Upper lobe of left lung (tissue), 6 donors: ENCODE measurements around the gene SCN5A. TPM values are rescaled to one million over a fixed set of nuclear protein-coding genes. Genes with fewer than 3 reads are reported as not detected.

Experiments used
- ATAC-seq, 2 donors: fragments of 200-7000 bp; cut with Tn5 transposase; one replicate each; pipeline ENCODE4 v1.9.1; 2022; ENCODE audit warnings: mild to moderate bottlenecking in 2 of 2, moderate library complexity in 2 of 2; ENCODE audit not compliant: low FRiP score in 2 of 2
- DNase-seq, 2 donors: peaks; one replicate each; pipeline ENCODE4 v3.0.0-alpha.2; 2019 to 2020
- H3K27ac ChIP-seq, 4 donors: fragments of 200-600 bp; sonication (generic); one replicate each; pipeline ENCODE4 v1.5.1; 2016 to 2019
- H3K27me3 ChIP-seq, 4 donors: fragments of 200-600 bp; sonication (generic); one replicate each; pipeline ENCODE4 v1.5.1; 2017 to 2019
- H3K36me3 ChIP-seq, 4 donors: fragments of 200-600 bp; sonication (generic); one replicate each; pipeline ENCODE4 v1.5.1; 2016 to 2019
- H3K4me1 ChIP-seq, 4 donors: fragments of 200-600 bp; sonication (generic); one replicate each; pipeline ENCODE4 v1.5.1; 2018 to 2019
- H3K4me3 ChIP-seq, 4 donors: fragments of 200-600 bp; sonication (generic); one replicate each; pipeline ENCODE4 v1.5.1; 2017 to 2019; ENCODE audit warnings: mild to moderate bottlenecking in 2 of 4, moderate library complexity in 1 of 4
- H3K9me3 ChIP-seq, 4 donors: fragments of 200-600 bp; sonication (generic); one replicate each; pipeline ENCODE4 v1.5.1; 2018 to 2019
- EP300 ChIP-seq, 4 donors: sonication (generic); formaldehyde crosslinking; IDR thresholded peaks; one replicate each; pipeline ENCODE4 v1.5.1; 2017; ENCODE audit warnings: antibody characterized with exemption in 4 of 4, control low read depth in 2 of 4
- POLR2A ChIP-seq, 4 donors: fragments of 450-650 bp; IDR thresholded peaks; one replicate each; pipeline ENCODE4 v1.5.1; 2016 to 2017; ENCODE audit warnings: antibody characterized with exemption in 4 of 4, mild to moderate bottlenecking in 2 of 4
- POLR2AphosphoS5 ChIP-seq, 2 donors: sonication (generic); formaldehyde crosslinking; IDR thresholded peaks; one replicate each; pipeline ENCODE4 v1.5.1; 2017; ENCODE audit warnings: antibody characterized with exemption in 2 of 2
- WGBS, 2 donors: methylation state at CpG; one replicate each; pipeline ENCODE4 v1.1.5; 2017 to 2018; 5-methylcytosine and 5-hydroxymethylcytosine counted together
- total RNA-seq, 6 donors: library from RNA; depleted of rRNA in 4 of 6; stranded (reverse); fragments of >200 nt in 4 of 6; gene quantifications; one replicate each; pipeline versions ENCODE4 v1.1.0 to v1.2.1, GENCODE V29; 2016 to 2021
- TF ChIP-seq, protein P1 (sequence below), 6 experiments: fragments of 450-650 bp in 4 of 6; fragments of 200-600 bp in 2 of 6; sonication (generic) in 2 of 6; IDR thresholded peaks; one replicate each; pipeline ENCODE4 v1.5.1; 2016 to 2019; ENCODE audit warnings: antibody characterized with exemption in 6 of 6
- donor health status: DM: no; HTN: no; CAD: no; lungs with moderate emphysema.
- donor health status: DM: no; HTN: yes; CAD: no; lungs with severe emphysema.

The SCN5A gene
- total RNA-seq, 6 donors from 2014 or later, result under 0.01 to 0.30 (median 0.10) TPM; not detected in 1

DNA sequence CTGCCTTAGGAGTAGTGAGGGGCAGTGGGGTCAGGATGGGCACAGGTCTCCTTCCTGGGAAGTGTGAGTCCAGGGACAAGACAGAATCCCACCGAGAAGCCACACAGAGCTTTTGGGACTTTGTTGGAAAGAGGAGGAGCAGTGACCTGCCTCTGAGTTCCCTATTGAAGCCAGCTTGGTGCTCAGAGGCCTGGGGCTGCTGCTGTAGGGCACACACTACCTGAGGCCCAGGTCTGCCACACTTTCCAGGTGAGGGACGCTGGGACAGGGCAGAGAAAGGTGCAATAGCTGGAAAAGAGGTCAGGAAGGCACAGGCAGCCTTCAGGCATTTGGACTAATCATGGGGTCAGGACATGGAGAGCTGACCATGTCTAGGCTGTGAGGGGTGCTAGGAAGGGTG lies 67.7 kb downstream of the SCN5A start:
- TF ChIP-seq EP300 (IDR thresholded peaks at IDR 0.05) (no peak), POLR2A (IDR thresholded peaks at IDR 0.05) (no peak), POLR2AphosphoS5 (IDR thresholded peaks at IDR 0.05) (no peak)
- TF ChIP-seq, protein P1, sequence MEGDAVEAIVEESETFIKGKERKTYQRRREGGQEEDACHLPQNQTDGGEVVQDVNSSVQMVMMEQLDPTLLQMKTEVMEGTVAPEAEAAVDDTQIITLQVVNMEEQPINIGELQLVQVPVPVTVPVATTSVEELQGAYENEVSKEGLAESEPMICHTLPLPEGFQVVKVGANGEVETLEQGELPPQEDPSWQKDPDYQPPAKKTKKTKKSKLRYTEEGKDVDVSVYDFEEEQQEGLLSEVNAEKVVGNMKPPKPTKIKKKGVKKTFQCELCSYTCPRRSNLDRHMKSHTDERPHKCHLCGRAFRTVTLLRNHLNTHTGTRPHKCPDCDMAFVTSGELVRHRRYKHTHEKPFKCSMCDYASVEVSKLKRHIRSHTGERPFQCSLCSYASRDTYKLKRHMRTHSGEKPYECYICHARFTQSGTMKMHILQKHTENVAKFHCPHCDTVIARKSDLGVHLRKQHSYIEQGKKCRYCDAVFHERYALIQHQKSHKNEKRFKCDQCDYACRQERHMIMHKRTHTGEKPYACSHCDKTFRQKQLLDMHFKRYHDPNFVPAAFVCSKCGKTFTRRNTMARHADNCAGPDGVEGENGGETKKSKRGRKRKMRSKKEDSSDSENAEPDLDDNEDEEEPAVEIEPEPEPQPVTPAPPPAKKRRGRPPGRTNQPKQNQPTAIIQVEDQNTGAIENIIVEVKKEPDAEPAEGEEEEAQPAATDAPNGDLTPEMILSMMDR (IDR thresholded peaks at IDR 0.05), result no peak
- ATAC-seq (no peak), DNase-seq (peak in 1 of 2 donors; percentile 15)
- Histone ChIP-seq H3K27me3 (no peaks in the 10 kb centered on the region), H3K4me1 (no peaks in the 10 kb centered on the region), H3K36me3 (no peaks in the 10 kb centered on the region), H3K27ac (no peak overlapping the region), H3K9me3 (no peaks in the 10 kb centered on the region), H3K4me3 (no peak overlapping the region)
- 80 to 90% methylated on average over 1 to 2 of the region's 2 CpGs for WGBS, 2 donors

DNA sequence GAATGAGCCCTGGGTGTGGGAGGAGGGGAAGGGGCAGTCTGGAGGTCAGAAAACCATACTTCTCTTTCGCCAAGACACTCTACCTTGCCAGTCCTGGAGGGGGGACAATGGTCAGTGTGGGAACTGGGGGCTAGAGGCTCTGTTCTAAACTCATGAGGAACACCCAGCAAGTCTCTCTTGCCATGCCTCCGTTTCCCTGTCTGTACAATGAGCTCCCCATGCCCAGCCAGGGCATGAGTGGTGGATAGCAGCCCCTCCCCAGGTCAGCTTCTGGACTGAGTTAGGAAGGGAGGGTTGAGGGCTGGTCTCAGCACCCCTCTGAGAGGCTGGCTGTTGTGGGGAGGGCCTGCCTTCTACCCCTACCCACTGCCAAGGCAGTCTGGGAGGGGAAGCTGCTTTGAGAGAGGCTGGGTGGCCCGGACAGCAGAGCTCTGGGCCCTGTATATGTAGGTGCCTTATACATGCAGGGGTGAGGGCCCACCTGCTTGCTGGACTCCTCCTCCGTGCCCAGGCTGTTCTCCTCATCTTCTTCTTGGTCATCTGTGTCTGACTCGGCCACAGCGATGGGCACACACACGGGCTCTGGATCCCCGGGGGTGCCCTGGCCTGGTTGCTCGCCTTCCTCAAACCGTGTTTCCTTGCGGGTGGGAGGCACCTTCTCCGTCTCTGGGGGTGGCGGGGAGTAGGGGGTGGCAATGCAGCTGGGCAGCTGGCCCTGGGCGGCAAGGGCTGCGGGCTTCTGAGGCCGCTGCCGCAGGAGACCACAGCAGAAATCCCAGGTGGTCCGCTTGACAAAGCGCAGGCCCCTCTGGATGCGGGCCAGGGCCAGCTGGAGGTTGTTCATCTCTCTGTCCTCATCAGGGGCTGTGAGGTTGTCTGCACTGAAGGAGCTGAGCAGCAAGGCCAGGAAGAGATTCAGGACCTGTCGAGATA lies 68.8 kb downstream of the SCN5A start:
- H3K4me3 ChIP-seq, result no peak overlapping the region
- no peak overlapping the region for H3K27ac ChIP-seq
- TF ChIP-seq POLR2AphosphoS5 (IDR thresholded peaks at IDR 0.05) (no peak), EP300 (IDR thresholded peaks at IDR 0.05) (no peak), POLR2A (IDR thresholded peaks at IDR 0.05) (no peak)
- TF ChIP-seq, protein P1 (IDR thresholded peaks at IDR 0.05), result no peak
- ATAC-seq, result no peak
- H3K4me1 ChIP-seq, result no peaks in the 10 kb centered on the region
- no peaks in the 10 kb centered on the region for H3K36me3 ChIP-seq
- no peaks in the 10 kb centered on the region for H3K9me3 ChIP-seq
- 67 to 83% methylated on average over 3 to 16 of the region's 21 CpGs for WGBS, 2 donors
- peak; percentile 18 to 63 for DNase-seq
- H3K27me3 ChIP-seq, result no peaks in the 10 kb centered on the region

DNA sequence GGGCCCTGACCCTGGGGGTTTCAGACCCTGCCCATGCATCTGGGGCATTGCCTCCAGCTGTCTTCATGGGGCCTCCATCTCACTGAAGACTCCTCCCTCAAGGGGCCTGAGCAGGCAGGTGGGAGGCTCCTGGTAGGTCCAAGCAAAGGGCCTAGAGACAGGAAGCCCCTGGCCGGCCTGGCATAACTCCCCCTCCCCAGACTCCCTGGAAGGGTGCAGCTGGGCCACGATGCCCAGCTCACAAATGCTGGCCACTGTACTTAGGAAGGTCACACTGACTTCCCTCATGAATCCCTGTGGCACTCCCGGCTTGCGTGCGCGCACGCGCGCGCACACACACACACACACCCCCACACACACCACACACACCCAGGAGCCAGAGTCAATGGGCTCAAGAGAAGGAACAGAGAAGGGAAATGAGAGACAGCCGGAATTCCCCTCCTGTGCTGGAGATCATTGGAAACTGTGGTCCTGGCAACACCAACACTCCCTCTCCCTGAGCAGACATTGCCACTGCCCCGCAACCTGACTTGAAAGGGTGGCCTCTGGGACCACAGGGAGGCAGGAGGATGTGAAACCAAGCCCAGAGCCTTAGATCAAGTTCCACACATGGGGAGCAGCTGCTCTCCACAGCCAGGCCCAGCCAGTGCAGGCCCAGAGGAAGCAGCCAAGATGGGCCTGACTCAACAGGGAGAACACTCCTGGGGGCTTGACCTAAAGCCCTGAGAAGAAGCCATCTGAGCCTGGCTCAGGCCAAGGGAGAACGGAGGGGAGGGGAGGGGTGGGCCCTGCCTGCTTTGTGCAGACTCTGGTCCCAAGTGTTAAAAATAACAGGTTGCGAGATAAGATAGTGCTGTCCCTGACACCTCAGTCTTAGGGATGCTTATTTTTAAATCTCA lies 69.7 kb downstream of the SCN5A start:
- H3K27ac ChIP-seq, result no peak overlapping the region
- TF ChIP-seq POLR2A (IDR thresholded peaks at IDR 0.05) (no peak), POLR2AphosphoS5 (IDR thresholded peaks at IDR 0.05) (no peak), EP300 (IDR thresholded peaks at IDR 0.05) (no peak)
- TF ChIP-seq, protein P1 (IDR thresholded peaks at IDR 0.05), result no peak
- DNase-seq (peak; percentile 6 to 80), ATAC-seq (no peak)
- H3K4me3 ChIP-seq, result no peak overlapping the region
- 77 to 91% methylated on average over 12 to 14 of the region's 14 CpGs for WGBS, 2 donors
- H3K4me1 ChIP-seq, result no peaks in the 10 kb centered on the region
- H3K27me3 ChIP-seq, result no peaks in the 10 kb centered on the region
- H3K9me3 ChIP-seq, result no peaks in the 10 kb centered on the region
- H3K36me3 ChIP-seq, result no peaks in the 10 kb centered on the region

DNA sequence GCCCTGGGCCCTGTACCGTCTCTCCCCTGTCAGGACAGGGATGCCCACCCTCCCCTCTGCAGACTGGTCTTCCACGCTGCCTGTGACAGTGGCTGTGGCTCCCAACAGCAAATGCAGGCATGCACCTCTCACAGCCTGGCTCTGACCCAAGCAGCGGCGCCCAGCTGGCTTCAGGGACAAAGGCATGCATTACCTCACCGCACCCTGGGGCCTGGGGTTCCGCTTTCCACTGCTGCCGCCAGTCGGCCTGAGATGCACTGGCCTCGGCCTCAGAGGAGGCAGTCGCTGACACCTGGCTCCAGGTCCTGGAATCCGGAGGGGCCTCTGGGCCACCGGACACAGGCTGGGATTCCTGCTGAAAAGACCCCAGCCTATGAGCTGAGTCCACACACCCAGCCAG lies 70.3 kb downstream of the SCN5A start:
- H3K36me3 ChIP-seq, result no peaks in the 10 kb centered on the region
- no peak overlapping the region for H3K27ac ChIP-seq
- TF ChIP-seq, protein P1 (IDR thresholded peaks at IDR 0.05), result no peak
- TF ChIP-seq EP300 (IDR thresholded peaks at IDR 0.05), result no peak
- no peak for TF ChIP-seq POLR2A (IDR thresholded peaks at IDR 0.05)
- no peak for TF ChIP-seq POLR2AphosphoS5 (IDR thresholded peaks at IDR 0.05)
- no peak overlapping the region for H3K4me3 ChIP-seq
- H3K4me1 ChIP-seq, result no peaks in the 10 kb centered on the region
- 40 to 65% methylated on average over 1 to 4 of the region's 12 CpGs for WGBS, 2 donors
- H3K9me3 ChIP-seq, result no peaks in the 10 kb centered on the region
- H3K27me3 ChIP-seq, result no peaks in the 10 kb centered on the region
- DNase-seq (peak in 1 of 2 donors; percentile 70), ATAC-seq (no peak)
